Sigmoid colon (tissue), 7 donors: ENCODE data around the gene OLFM1. TPM values are rescaled to one million over a fixed set of nuclear protein-coding genes. Genes with fewer than 3 reads are reported as not detected.

Experiments
- DNase-seq: peaks from one replicate; pipeline ENCODE4 v3.0.0-alpha.2; 2019
- H3K27ac ChIP-seq, 4 donors: fragments of 200-600 bp; sonication (generic); one replicate each; pipeline ENCODE4 v1.5.1; 2016 to 2019; ENCODE audit warnings: mild to moderate bottlenecking in 1 of 4
- H3K27me3 ChIP-seq, 3 donors: fragments of 200-600 bp; sonication (generic); one replicate each; pipeline ENCODE4 v1.5.1; 2019; ENCODE audit warnings: mild to moderate bottlenecking in 1 of 3
- H3K36me3 ChIP-seq, 4 donors: fragments of 200-600 bp; sonication (generic); one replicate each; pipeline ENCODE4 v1.5.1; 2016 to 2019
- H3K4me1 ChIP-seq, 4 donors: fragments of 200-600 bp; sonication (generic); one replicate each; pipeline ENCODE4 v1.5.1; 2017 to 2019
- H3K4me3 ChIP-seq, 4 donors: fragments of 200-600 bp; sonication (generic); one replicate each; pipeline ENCODE4 v1.5.1; 2017 to 2019; ENCODE audit warnings: mild to moderate bottlenecking in 2 of 4, moderate library complexity in 1 of 4
- H3K9me3 ChIP-seq, 4 donors: fragments of 200-600 bp in 3 of 4; sonication (generic) in 3 of 4; one replicate each; pipeline versions ENCODE4 v1.5.1 to v1.6.1; 2013 to 2019
- EP300 ChIP-seq, 4 donors: sonication (generic); formaldehyde crosslinking; IDR thresholded peaks; one replicate each; pipeline ENCODE4 v1.6.1; 2017; ENCODE audit warnings: antibody characterized with exemption in 4 of 4
- POLR2A ChIP-seq, 2 donors: fragments of 450-650 bp; IDR thresholded peaks; one replicate each; pipeline ENCODE4 v1.6.1; 2016; ENCODE audit warnings: antibody characterized with exemption in 2 of 2, mild to moderate bottlenecking in 2 of 2, moderate library complexity in 2 of 2
- POLR2AphosphoS5 ChIP-seq, 4 donors: sonication (generic); formaldehyde crosslinking; IDR thresholded peaks; one replicate each; pipeline ENCODE4 v1.6.1; 2017; ENCODE audit warnings: antibody characterized with exemption in 4 of 4
- WGBS, 2 donors: extraction: QIAGEN DNeasy Blood & Tissue Kit; methylation state at CpG; one replicate each; pipeline ENCODE4 v1.1.7; 2013; 5-methylcytosine and 5-hydroxymethylcytosine counted together
- intact Hi-C: fragments of 100-400 bp; cut with DNase I; formaldehyde crosslinking; loops from one replicate; pipeline ENCODE4 v1.15.1; 2023
- polyA plus RNA-seq, 3 donors: library from polyadenylated mRNA; stranded (reverse); fragments of 200-250 nt; gene quantifications; one replicate each; pipeline ENCODE4 v1.2.3, GENCODE V29; 2013
- total RNA-seq, 4 donors: library from RNA; depleted of rRNA; stranded (reverse); fragments of >200 nt; gene quantifications; one replicate each; pipeline ENCODE4 v1.1.0, GENCODE V29; 2016
- TF ChIP-seq, protein P1 (sequence below), 4 experiments: fragments of 450-650 bp in 3 of 4; fragments of 200-600 bp in 1 of 4; IDR thresholded peaks; one replicate each; pipeline ENCODE4 v1.5.1; 2016 to 2019; ENCODE audit warnings: antibody characterized with exemption in 4 of 4, mild to moderate bottlenecking in 3 of 4, moderate library complexity in 2 of 4
- donor health status: healthy with polysubstance abuse.
- donor health status: Bipolar disorder and iron deficiency.
- donor health status: healthy.

Gene OLFM1
- total and polyA plus RNA-seq, 7 donors = 1.2 to 19.3 (median 13.6) TPM

DNA sequence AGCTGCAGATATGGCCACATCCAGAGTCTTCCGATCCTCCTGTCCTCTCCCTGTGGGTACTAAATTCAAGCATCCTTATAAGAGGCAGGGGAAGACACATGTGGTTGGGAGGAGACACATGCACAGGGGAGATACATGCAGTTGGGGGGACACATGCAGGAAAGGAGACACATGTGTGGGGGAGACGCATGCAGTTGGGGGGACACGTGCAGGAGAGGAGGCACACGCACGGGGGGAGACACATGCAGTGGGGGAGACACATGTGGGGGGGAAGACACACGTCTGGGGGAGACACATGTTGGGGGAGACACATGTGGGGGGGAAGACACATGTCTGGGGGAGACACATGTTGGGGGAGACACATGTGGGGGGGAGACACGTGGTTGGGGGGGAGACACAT, 21.2 kb upstream of the OLFM1 start:
- peak; percentile 32 for DNase-seq
- Histone ChIP-seq H3K4me3 (no peak overlapping the region), H3K9me3 (no peaks in the 10 kb centered on the region), H3K36me3 (no peaks in the 10 kb centered on the region), H3K4me1 (no peaks in the 10 kb centered on the region), H3K27me3 (peaks cover 0 to 59% (median 29%) of the 10 kb centered on the region in 3 donors), H3K27ac (no peak overlapping the region)
- TF ChIP-seq, protein P1, sequence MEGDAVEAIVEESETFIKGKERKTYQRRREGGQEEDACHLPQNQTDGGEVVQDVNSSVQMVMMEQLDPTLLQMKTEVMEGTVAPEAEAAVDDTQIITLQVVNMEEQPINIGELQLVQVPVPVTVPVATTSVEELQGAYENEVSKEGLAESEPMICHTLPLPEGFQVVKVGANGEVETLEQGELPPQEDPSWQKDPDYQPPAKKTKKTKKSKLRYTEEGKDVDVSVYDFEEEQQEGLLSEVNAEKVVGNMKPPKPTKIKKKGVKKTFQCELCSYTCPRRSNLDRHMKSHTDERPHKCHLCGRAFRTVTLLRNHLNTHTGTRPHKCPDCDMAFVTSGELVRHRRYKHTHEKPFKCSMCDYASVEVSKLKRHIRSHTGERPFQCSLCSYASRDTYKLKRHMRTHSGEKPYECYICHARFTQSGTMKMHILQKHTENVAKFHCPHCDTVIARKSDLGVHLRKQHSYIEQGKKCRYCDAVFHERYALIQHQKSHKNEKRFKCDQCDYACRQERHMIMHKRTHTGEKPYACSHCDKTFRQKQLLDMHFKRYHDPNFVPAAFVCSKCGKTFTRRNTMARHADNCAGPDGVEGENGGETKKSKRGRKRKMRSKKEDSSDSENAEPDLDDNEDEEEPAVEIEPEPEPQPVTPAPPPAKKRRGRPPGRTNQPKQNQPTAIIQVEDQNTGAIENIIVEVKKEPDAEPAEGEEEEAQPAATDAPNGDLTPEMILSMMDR (IDR thresholded peaks at IDR 0.05) = no peak
- TF ChIP-seq EP300 (IDR thresholded peaks at IDR 0.05) (no peak), POLR2AphosphoS5 (IDR thresholded peaks at IDR 0.05) (no peak), POLR2A (IDR thresholded peaks at IDR 0.05) (no peak)
- intact Hi-C loops = no loop called here
- 83 to 86% methylated on average over 7 of the region's 7 CpGs for WGBS, 2 donors

DNA sequence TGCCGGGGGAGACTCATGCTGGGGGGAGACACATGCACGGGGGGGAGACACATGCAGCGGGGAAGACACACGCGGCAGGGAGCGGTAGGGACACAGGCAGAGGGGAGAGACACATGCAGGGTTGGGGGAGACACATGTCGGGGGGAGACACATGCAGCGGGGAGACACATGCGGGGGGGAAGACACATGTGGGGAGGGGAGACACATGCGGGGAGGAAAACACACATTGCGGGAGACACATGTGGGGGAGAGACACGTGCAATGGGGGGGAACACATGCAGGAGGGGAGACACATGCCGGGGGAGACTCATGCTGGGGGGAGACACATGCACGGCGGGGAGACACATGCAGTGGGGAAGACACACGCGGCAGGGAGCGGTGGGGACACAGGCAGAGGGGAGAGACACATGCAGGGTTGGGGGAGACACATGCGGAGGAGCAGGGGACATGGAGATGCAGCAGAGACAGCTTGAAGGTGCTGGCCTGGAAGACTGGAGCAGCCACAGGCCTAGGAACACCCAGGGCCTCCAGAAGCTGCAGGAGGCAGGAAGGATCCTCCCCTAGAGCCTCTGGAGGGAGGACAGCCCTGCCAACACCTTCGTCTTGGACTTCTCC, 20.3 kb upstream of the OLFM1 start:
- intact Hi-C loops = no loop called here
- no peaks in the 10 kb centered on the region for H3K4me1 ChIP-seq

DNA sequence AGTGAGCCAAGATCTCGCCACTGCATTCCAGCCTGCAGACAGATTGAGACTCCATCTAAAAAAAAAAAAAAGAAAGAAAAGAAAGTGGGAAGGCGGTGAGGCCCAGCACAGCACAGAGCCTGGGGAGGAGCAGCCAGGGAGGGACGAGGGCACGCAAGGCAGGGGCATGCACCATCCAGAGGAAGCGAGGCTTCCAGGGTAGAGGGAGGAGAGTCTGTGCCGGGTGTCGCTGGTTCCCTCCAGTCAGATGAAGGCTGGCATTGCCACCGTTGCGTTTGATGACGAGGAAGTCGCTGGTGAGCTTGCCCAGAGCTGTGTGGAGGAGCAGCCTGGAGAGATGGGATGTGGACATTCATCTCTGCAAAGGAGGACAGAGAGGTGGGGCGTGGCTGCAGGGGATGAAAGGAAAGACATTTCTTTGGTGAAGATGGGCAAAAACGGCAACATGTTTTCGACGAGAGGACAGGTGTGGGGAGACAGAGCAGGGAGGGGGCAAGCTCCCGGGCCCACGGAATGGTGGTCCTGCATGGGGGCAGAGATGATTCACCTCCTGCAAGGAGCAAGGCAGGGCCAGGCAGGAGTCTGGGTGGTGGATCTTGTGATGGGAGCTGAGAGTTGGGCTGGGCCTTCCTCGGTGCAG, 18.6 kb upstream of the OLFM1 start:
- 78 to 82% methylated on average over 18 of the region's 18 CpGs for WGBS, 2 donors
- TF ChIP-seq EP300 (IDR thresholded peaks at IDR 0.05) (no peak), POLR2A (IDR thresholded peaks at IDR 0.05) (no peak), POLR2AphosphoS5 (IDR thresholded peaks at IDR 0.05) (no peak)
- TF ChIP-seq, protein P1 (IDR thresholded peaks at IDR 0.05) = no peak
- Histone ChIP-seq H3K36me3 (no peaks in the 10 kb centered on the region), H3K27ac (no peak overlapping the region), H3K4me1 (no peaks in the 10 kb centered on the region), H3K4me3 (no peak overlapping the region), H3K27me3 (peaks cover 0 to 50% (median 29%) of the 10 kb centered on the region in 3 donors), H3K9me3 (no peaks in the 10 kb centered on the region)
- peak; percentile 28 for DNase-seq
- intact Hi-C loops = no loop called here

More for the DNA sequence above, 20.3 kb upstream of the OLFM1 start:
- peak; percentile 35 for DNase-seq
- no peak overlapping the region for H3K27ac ChIP-seq
- no peak overlapping the region for H3K4me3 ChIP-seq
- no peaks in the 10 kb centered on the region for H3K9me3 ChIP-seq
- no peaks in the 10 kb centered on the region for H3K36me3 ChIP-seq
- 89 to 91% methylated on average over 20 of the region's 20 CpGs for WGBS, 2 donors
- peaks cover 0 to 51% (median 29%) of the 10 kb centered on the region in 3 donors for H3K27me3 ChIP-seq
- TF ChIP-seq EP300 (IDR thresholded peaks at IDR 0.05) = no peak
- no peak for TF ChIP-seq POLR2A (IDR thresholded peaks at IDR 0.05)
- TF ChIP-seq POLR2AphosphoS5 (IDR thresholded peaks at IDR 0.05) = no peak
- TF ChIP-seq, protein P1 (IDR thresholded peaks at IDR 0.05) = no peak

DNA sequence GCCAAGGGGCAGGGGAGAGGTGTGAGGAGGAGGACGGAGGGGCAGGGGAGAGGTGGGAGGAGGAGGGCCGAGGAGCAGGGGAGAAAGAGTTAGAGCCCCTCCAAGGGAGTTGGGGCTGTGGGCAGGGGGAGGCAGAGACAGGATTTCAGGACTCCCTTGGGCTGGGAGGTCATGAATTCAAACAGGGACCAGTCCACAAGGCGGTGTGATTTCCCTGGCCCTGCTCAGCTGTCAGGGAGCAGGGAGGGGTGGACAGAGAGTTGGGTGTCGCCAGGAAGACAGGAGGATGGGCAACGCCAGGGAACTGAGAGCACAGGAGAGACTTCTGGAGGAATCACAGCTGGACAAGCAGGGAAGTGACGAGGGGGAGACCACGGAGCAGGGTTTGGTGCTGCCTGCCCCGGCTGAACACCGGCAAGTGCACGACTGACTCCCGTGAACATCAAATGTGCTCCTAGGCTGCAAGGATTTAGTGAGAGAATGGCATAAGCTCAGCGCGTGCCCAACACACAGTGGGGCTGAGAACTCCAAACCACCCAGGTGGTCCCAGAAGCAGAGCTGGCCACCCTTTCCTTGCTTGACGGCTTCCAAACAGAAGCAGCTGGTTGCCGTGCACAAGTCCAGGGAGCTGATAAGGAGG, 17.8 kb upstream of the OLFM1 start:
- Histone ChIP-seq H3K4me1 (peaks cover 0 to 2% (median under 1%) of the 10 kb centered on the region in 4 donors), H3K4me3 (no peak overlapping the region), H3K36me3 (no peaks in the 10 kb centered on the region), H3K27ac (no peak overlapping the region), H3K27me3 (peaks cover 0 to 50% (median 29%) of the 10 kb centered on the region in 3 donors), H3K9me3 (no peaks in the 10 kb centered on the region)
- intact Hi-C loops = no loop called here
- WGBS, 2 donors = 44 to 50% methylated on average over 15 of the region's 15 CpGs
- TF ChIP-seq, protein P1 (IDR thresholded peaks at IDR 0.05) = no peak
- TF ChIP-seq POLR2A (IDR thresholded peaks at IDR 0.05) = no peak
- peak; percentile 15 for DNase-seq
